GM12872 (cell line): ENCODE data around the gene PDILT.

ENCODE experiments used
- CTCF ChIP-seq: IDR thresholded peaks from 3 replicates; pipeline ENCODE4 v1.5.1; 2011; ENCODE audit warnings: low read depth, mild to moderate bottlenecking, low read length, moderate library complexity; ENCODE audit not compliant: insufficient read depth

Gene PDILT

GRCh38 chr16:20349615-20350014 lies 54.9 kb downstream of the PDILT start:
- TF ChIP-seq CTCF = no peak

- TF ChIP-seq CTCF = no peak
These were observed 56.0 kb downstream of the PDILT start for GRCh38 chr16:20348365-20349185.

GRCh38 chr16:20347666-20348364 lies 56.7 kb downstream of the PDILT start:
- TF ChIP-seq CTCF = no peak

GRCh38 chr16:20344611-20345010 lies 59.9 kb downstream of the PDILT start:
- no peak for TF ChIP-seq CTCF

GRCh38 chr16:20339744-20340143 lies 64.8 kb downstream of the PDILT start:
- no peak for TF ChIP-seq CTCF

- TF ChIP-seq CTCF = no peak
These were observed 67.6 kb downstream of the PDILT start for GRCh38 chr16:20336955-20337354.

GRCh38 chr16:20334396-20334795 lies 70.1 kb downstream of the PDILT start:
- TF ChIP-seq CTCF = no peak
